T1000 (cell line): ENCODE results near the gene CYP3A5.

Experiments used
- DNase-seq: peaks from one replicate; lab custom pipeline; 2025; ENCODE audit warnings: mixed read lengths; lab: John Stamatoyannopoulos, UW

Gene CYP3A5

DNA sequence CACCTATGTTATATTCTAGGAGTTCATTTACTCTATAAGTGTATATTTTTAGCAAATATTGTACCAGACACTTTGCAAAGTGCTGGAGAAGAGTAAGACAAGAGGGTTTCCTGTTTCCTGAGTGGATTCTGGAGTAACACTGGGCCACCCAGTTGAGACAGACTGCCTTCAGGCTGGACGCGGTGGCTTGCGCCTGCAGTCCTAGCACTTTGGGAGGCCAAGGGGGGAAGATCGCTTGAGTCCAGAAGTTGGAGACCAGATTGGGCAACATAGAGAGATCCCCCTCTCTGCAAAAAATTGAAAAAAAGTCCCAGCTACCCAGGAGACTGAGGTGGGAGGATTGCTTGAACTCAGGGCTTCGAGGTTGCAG lies 63.8 kb downstream of the CYP3A5 start:
- no peak for DNase-seq

DNA sequence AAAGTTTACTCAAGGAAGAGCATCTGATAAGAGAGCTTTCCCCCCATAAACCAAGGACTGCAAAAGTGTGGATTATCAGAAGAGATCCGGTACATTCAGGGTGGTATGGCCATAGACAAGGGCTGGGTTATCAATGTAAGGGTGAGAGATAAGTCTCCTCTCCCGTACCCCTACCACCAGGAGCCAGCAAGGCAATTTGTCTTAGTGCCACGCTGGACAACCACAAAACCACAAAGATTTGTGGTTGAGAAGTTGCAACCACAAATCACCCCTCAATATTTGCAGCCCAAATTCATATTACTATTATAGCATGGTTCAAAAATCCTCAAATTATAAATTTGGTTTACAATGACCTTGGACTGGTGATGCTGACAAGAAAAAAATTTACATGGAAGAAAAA lies 65.3 kb downstream of the CYP3A5 start:
- no peak for DNase-seq

DNA sequence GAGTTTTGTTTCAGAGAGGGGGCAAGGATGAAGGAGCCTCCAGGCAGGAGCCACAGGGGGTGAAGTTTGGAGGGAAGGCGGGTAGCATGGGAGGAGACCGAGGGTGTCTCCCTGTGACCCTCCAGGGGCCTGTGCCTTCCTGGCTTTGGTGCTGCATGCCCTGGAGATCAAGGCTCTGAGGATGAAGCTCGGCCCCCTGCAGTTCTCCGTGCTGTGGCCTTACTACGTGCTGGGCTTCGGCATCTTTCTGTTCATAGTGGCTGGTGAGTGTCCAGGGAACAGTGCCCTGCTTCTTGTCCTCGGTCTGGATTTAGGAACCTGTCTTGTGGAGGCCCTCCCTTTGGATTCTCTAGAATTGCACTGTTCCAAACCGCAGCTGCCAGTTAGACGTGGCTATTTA lies 72.2 kb downstream of the CYP3A5 start:
- no peak for DNase-seq

DNA sequence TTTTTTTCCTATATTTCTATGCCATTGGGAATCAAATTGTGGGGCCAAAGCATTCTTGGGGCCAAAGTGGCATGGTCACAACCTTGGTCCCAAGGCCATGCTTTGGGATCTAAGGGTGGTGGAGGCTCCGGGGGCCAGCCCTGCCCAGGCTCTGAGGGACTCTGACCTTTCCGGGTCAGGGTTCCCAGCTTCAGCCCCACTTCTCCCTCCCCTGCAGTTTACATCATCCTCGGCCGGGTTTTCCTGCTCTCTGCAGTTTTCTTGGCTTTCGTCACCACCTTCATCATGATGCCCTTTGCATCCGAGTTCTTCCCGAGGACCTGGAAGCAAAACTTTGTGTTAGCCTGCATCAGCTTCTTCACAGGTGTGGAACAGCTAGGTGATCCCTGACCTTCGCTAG lies 73.3 kb downstream of the CYP3A5 start:
- no peak for DNase-seq

DNA sequence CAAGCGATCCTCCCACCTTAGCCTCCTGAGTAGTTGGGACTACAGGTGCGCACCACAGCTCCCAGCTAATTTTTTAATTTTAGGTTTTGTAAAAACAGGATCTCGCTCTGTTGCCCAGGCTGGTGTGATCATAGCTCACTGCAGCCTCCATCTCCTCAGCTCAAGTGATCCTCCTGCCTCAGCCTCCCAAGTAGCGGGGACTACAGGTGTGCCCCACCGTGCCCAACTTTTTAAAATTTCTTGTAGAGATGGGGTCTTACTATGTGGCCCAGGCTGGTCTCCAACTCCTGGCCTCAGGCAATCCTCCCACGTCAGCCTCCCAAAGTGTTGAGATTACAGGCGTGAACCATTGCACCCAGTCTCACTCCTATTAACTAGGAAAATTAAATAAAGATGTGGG lies 74.3 kb downstream of the CYP3A5 start:
- DNase-seq = no peak

DNA sequence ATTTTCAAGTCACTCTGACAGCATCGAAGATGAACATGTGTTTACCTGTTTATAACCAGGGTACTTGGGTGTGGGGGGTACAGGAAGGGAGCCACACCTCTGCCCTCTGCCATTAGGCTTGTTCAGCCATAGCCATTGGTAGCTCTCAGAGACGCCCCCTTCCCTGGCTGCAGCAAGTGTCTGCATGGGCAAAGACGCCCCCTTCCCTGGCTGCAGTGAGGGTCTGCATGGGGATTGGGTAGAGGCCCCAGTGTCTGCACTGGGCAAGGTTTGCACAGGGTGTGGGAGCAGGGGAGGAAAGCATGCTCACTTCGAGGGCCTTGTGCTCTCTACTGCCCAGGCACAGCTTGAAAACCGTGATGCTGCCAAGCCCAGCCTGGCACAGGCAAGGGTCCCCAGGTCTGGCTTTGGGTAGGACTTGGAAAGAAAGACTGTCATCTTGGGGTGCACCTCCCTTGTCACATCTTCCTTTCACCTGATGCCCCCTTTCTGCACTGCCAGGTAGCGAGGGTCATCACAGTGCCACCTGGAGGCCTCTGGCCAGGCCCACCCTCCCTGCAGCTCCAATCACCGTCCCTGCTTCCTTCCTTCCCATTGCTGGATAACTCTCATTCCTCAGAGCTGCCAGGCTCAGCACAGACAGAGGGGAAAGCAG lies 78.0 kb downstream of the CYP3A5 start:
- no peak for DNase-seq

DNA sequence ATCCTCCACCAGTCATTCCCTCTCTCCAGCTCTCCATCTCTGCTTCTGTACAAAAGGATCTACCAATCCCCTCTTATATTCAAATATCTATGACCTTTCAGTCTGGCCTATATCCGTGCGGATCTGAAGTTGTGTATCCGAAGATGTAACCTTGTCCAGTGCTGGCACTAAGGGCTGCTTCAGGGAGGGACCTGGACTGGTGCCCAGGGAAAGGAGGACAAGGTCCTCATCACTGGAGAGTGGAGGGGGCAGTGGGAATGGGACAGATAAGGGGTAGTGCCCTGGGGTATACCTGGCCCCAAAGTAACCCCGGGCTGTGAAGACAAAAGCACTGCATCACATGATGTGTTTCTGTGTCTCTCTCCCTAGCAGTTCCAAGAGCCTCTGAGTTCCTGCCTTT lies 80.0 kb downstream of the CYP3A5 start:
- no peak for DNase-seq
